Measurements from ENCODE around the gene GOLGA6A.
A peak's percentile ranks its signal among the peaks of the same experiment; 100 is the strongest.

Gene GOLGA6A

GRCh38 chr15:74130155-74130848, 48.0 kb upstream of the GOLGA6A start, which contains the start of gene ISLR2 (continued):
- TF ChIP-seq ZNF549 (tag by site-specific recombination; IDR thresholded peaks at IDR 0.05) (no peak), MZF1 (tag by site-specific recombination; IDR thresholded peaks at IDR 0.05; ENCODE audit: borderline replicate concordance) (no peak), YY1 (tag by site-specific recombination; IDR thresholded peaks at IDR 0.05) (no peak), PRDM4 (tag by site-specific recombination; IDR thresholded peaks at IDR 0.05) (no peak), ZNF629 (tag by site-specific recombination; IDR thresholded peaks at IDR 0.05) (no peak), HOXD13 (CRISPR knock-in tag; IDR thresholded peaks at IDR 0.05; ENCODE audit: borderline replicate concordance) (0 out of 2 replicates have a peak, but pooled peaks have one; percentile 61), ZNF223 (tag by site-specific recombination; IDR thresholded peaks at IDR 0.05) (no peak), ZNF169 (tag by site-specific recombination; IDR thresholded peaks at IDR 0.05) (no peak), FEZF1 (tag by site-specific recombination; IDR thresholded peaks at IDR 0.05) (no peak), ZNF560 (tag by site-specific recombination; IDR thresholded peaks at IDR 0.05; ENCODE audit: borderline replicate concordance) (no peak), MYNN (tag by site-specific recombination; IDR thresholded peaks at IDR 0.05; ENCODE audit: borderline replicate concordance) (no peak), KLF9 (tag by site-specific recombination; IDR thresholded peaks at IDR 0.05; ENCODE audit: low read depth) (no peak), ZBTB11 (tag by site-specific recombination; conservative IDR thresholded peaks at IDR 0.05; ENCODE audit: low read depth) (no peak), KLF10 (tag by site-specific recombination; IDR thresholded peaks at IDR 0.05) (no peak), GLI4 (tag by site-specific recombination; IDR thresholded peaks at IDR 0.05) (no peak), REPIN1 (tag by site-specific recombination; IDR thresholded peaks at IDR 0.05; ENCODE audit: low read depth) (no peak), KLF1 (tag by site-specific recombination; IDR thresholded peaks at IDR 0.05) (peak; percentile 67), MEIS1 (CRISPR knock-in tag; IDR thresholded peaks at IDR 0.05; ENCODE audit: borderline replicate concordance) (no peak), PRDM10 (tag by site-specific recombination; IDR thresholded peaks at IDR 0.05) (peak; percentile 96), ZNF621 (tag by site-specific recombination; IDR thresholded peaks at IDR 0.05) (no peak), ZNF416 (tag by site-specific recombination; IDR thresholded peaks at IDR 0.05) (no peak), ZNF660 (tag by site-specific recombination; IDR thresholded peaks at IDR 0.05) (no peak), ZBTB20 (tag by site-specific recombination; IDR thresholded peaks at IDR 0.05) (no peak; the same call in 1 of the 2 replicates), ZNF48 (tag by site-specific recombination; IDR thresholded peaks at IDR 0.05) (no peak), ZBTB26 (tag by site-specific recombination; optimal IDR thresholded peaks at IDR 0.05) (peak; percentile 81), ZNF404 (tag by site-specific recombination; IDR thresholded peaks at IDR 0.05) (no peak), ZNF24 (tag by site-specific recombination; IDR thresholded peaks at IDR 0.05) (no peak), ZNF558 (tag by site-specific recombination; IDR thresholded peaks at IDR 0.05) (no peak), ZNF10 (tag by site-specific recombination; IDR thresholded peaks at IDR 0.05) (no peak)

Data from HEK293 (cell line).